NCI-H1092 treated with DMSO at 0.1 percent for 48 hours (cell line): Measurements from ENCODE around the gene RUFY4.

Experiments used
- DNase-seq: peaks from one replicate; lab custom pipeline; 2025; lab: John Stamatoyannopoulos, UW

Gene RUFY4

GRCh38 chr2:218063486-218063885, 5.6 kb upstream of the RUFY4 start:
- no peak for DNase-seq

GRCh38 chr2:218063896-218064295, 5.2 kb upstream of the RUFY4 start:
- no peak for DNase-seq

- DNase-seq: no peak
Observed at GRCh38 chr2:218065239-218066006, 3.6 kb upstream of the RUFY4 start.

- no peak for DNase-seq
Observed at GRCh38 chr2:218066926-218067515, 2.0 kb upstream of the RUFY4 start.

- DNase-seq: no peak
Observed at GRCh38 chr2:218067523-218067922, 1.5 kb upstream of the RUFY4 start.

- no peak for DNase-seq
Observed at GRCh38 chr2:218069606-218070300, 700 bp downstream of the RUFY4 start.

- no peak for DNase-seq
Observed at GRCh38 chr2:218070587-218070986, 1.5 kb downstream of the RUFY4 start.

GRCh38 chr2:218071218-218071937, 2.3 kb downstream of the RUFY4 start:
- DNase-seq: no peak

GRCh38 chr2:218072002-218072401, 2.9 kb downstream of the RUFY4 start:
- no peak for DNase-seq

- no peak for DNase-seq
Observed at GRCh38 chr2:218072478-218073024, 3.5 kb downstream of the RUFY4 start.

- no peak for DNase-seq
Observed at GRCh38 chr2:218073185-218073584, 4.1 kb downstream of the RUFY4 start.

GRCh38 chr2:218074031-218074430, 5.0 kb downstream of the RUFY4 start:
- DNase-seq: no peak

GRCh38 chr2:218075975-218076811, 7.1 kb downstream of the RUFY4 start:
- no peak for DNase-seq

GRCh38 chr2:218077464-218078216, 8.6 kb downstream of the RUFY4 start:
- no peak for DNase-seq

GRCh38 chr2:218079943-218080913, 11.2 kb downstream of the RUFY4 start:
- DNase-seq: no peak

- no peak for DNase-seq
Observed at GRCh38 chr2:218081063-218081462, 12.0 kb downstream of the RUFY4 start.

GRCh38 chr2:218081695-218082094, 12.6 kb downstream of the RUFY4 start:
- DNase-seq: no peak

- no peak for DNase-seq
Observed at GRCh38 chr2:218082586-218083351, 13.7 kb downstream of the RUFY4 start.

GRCh38 chr2:218083352-218083676, 14.3 kb downstream of the RUFY4 start:
- no peak for DNase-seq
